Measurements from ENCODE around the gene GDPD5.

DNA sequence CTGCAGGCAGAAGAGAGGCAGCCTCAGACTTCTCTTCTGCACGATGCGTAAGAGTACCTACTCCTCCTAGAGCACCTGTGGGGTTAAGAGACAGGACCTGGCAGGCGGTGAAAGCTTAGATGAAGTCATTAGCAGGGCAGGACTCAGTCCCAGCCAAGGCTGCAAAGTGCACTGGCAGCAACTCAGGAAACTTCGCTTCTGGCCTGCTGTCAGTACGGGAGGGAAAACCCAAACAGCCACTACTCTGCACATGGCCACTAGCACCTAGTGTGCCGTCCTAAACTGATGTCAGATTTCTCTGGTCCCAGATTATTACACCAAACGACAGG is 84.0 kb downstream of the GDPD5 start:
- TF ChIP-seq, protein P1, sequence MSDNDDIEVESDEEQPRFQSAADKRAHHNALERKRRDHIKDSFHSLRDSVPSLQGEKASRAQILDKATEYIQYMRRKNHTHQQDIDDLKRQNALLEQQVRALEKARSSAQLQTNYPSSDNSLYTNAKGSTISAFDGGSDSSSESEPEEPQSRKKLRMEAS (IDR thresholded peaks at IDR 0.05): no peak
- TF ChIP-seq KDM1A (IDR thresholded peaks at IDR 0.05; ENCODE audit: low read depth): no peak
- TF ChIP-seq, protein P2, sequence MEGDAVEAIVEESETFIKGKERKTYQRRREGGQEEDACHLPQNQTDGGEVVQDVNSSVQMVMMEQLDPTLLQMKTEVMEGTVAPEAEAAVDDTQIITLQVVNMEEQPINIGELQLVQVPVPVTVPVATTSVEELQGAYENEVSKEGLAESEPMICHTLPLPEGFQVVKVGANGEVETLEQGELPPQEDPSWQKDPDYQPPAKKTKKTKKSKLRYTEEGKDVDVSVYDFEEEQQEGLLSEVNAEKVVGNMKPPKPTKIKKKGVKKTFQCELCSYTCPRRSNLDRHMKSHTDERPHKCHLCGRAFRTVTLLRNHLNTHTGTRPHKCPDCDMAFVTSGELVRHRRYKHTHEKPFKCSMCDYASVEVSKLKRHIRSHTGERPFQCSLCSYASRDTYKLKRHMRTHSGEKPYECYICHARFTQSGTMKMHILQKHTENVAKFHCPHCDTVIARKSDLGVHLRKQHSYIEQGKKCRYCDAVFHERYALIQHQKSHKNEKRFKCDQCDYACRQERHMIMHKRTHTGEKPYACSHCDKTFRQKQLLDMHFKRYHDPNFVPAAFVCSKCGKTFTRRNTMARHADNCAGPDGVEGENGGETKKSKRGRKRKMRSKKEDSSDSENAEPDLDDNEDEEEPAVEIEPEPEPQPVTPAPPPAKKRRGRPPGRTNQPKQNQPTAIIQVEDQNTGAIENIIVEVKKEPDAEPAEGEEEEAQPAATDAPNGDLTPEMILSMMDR (IDR thresholded peaks at IDR 0.05): no peak
- TF ChIP-seq MAZ (IDR thresholded peaks at IDR 0.05; ENCODE audit: borderline replicate concordance, low read depth, low read length): no peak
- TF ChIP-seq CHD2 (IDR thresholded peaks at IDR 0.05; ENCODE audit: low read length, partially characterized antibody): no peak
- TF ChIP-seq, protein P3, sequence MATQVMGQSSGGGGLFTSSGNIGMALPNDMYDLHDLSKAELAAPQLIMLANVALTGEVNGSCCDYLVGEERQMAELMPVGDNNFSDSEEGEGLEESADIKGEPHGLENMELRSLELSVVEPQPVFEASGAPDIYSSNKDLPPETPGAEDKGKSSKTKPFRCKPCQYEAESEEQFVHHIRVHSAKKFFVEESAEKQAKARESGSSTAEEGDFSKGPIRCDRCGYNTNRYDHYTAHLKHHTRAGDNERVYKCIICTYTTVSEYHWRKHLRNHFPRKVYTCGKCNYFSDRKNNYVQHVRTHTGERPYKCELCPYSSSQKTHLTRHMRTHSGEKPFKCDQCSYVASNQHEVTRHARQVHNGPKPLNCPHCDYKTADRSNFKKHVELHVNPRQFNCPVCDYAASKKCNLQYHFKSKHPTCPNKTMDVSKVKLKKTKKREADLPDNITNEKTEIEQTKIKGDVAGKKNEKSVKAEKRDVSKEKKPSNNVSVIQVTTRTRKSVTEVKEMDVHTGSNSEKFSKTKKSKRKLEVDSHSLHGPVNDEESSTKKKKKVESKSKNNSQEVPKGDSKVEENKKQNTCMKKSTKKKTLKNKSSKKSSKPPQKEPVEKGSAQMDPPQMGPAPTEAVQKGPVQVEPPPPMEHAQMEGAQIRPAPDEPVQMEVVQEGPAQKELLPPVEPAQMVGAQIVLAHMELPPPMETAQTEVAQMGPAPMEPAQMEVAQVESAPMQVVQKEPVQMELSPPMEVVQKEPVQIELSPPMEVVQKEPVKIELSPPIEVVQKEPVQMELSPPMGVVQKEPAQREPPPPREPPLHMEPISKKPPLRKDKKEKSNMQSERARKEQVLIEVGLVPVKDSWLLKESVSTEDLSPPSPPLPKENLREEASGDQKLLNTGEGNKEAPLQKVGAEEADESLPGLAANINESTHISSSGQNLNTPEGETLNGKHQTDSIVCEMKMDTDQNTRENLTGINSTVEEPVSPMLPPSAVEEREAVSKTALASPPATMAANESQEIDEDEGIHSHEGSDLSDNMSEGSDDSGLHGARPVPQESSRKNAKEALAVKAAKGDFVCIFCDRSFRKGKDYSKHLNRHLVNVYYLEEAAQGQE (IDR thresholded peaks at IDR 0.05): no peak
- no peak for TF ChIP-seq POLR2A (IDR thresholded peaks at IDR 0.05; ENCODE audit: low read length)
